Stimulated activated CD4-positive, alpha-beta T cell treated with anti-CD3 and anti-CD28 coated beads, Interleukin-15, amount 100 ng/mL, for 24 hours (primary cell): Measurements from ENCODE around the gene WDR38.
"Not testable (repeated sequence)": the region's sequence is repeated elsewhere in the genome, so short reads cannot be mapped to it uniquely, and the experiment has no call there.

Source experiments
- DNase-seq: peaks from one replicate; pipeline ENCODE4 v3.0.0-alpha.2; 2020

Gene WDR38

GRCh38 chr9:124835026-124835557 is 18.2 kb upstream of the WDR38 start:
- no peak for DNase-seq

DNA sequence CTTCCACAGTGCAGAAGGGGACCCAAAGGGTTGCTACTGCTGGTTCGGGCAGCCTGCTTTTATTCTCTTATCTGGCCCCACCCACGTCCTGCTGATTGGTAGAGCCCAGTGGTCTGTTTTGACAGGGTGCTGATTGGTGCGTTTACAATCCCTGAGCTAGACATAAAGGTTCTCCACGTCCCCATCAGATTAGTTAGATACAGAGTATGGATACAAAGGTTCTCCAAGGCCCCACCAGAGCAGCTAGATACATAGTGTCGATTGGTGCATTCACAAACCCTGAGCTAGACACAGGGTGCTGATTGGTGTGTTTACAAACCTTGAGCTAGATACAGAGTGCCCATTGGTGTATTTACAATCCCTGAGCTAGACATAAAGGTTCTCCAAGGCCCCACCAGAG is 15.1 kb upstream of the WDR38 start:
- not testable (repeated sequence) for DNase-seq

DNA sequence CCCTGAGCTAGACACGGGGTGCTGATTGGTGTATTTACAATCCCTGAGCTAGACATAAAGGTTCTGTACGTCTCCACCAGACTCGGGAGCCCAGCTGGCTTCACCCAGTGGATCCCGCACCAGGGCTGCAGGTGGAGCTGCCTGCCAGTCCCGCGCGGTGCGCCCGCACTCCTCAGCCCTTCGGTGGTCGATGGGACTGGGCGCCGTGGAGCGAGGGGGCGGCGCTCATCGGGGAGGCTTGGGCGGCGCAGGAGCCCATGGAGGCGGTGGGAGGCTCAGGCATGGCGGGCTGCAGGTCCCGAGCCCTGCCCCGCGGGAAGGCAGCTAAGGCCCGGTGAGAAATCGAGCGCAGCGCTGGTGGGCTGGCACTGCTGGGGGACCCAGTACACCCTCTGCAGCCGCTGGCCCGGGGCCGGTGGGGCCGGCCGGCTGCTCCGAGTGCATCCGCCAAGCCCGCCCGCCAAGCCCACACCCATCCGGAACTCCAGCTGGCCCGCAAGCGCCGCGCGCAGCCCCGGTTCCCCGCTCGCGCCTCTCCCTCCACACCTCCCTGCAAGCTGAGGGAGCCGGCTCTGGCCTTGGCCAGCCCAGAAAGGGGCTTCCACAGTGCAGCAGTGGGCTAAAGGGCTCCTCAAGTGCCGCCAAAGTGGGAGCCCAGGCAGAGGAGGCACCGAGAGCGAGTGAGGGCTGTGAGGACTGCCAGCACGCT is 14.5 kb upstream of the WDR38 start:
- DNase-seq, result not testable (repeated sequence)

DNA sequence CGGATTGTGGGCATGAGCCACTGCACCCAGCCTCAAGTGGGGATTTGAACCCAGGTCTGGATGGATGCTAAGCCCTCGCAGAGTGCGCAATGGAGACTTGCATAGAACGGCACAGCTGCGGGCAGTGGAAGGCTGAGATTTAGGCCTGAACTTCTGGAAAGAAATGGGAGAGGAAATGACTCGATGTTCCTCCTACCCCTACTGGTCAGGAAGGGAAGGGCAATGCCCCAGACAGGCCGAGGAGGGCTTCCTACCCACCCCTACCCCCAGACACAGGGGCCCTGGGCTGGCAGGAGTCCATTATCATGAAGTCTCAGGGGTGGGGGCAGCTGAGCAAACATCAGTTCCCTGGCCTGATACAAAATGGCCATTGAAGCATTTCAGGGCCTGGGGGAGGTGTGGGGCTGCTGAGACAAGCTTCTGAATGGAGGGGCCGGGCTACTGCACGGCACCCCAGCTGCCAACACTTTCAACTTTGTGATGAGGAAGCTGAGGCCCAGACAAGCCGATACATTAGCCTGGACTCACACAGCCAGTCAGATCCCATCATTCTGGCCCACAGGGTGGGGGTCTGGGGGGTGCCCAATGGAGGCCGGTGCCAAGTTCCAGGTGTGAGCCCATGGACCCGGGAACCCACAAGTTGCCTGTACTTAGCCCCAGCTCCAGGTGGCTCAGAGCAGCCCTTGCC is 13.5 kb upstream of the WDR38 start:
- no peak for DNase-seq

GRCh38 chr9:124840300-124840833 is 12.9 kb upstream of the WDR38 start:
- DNase-seq, result no peak

GRCh38 chr9:124841075-124841821 is 12.0 kb upstream of the WDR38 start:
- no peak for DNase-seq

DNA sequence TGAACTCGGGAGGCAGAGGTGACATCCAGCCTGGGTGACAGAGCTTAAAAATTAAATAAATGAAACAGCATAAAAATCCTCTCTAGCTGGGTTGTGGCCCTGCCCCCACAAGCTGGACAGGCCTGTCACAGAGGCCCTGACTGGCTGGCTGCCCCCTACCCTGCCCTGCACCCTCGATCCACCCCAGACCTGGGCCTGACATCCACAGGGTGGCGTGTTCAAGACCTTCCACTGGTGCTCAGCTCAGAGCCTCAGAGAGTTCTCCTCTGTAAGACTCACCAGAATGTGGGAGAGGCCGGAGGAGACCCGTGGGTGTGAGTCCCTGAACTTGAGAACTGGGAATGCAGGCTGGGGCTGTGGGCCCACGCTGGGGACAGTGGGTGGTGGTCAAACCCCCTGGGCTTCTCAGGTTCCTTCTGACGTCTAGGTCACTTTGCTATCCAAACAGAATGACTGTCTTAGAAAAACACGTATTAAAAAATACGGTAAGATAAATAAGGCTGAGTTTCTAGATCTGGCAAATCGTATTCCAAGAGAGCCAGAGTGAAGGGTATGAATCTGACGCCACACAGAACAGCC is 9.7 kb upstream of the WDR38 start:
- no peak for DNase-seq

DNA sequence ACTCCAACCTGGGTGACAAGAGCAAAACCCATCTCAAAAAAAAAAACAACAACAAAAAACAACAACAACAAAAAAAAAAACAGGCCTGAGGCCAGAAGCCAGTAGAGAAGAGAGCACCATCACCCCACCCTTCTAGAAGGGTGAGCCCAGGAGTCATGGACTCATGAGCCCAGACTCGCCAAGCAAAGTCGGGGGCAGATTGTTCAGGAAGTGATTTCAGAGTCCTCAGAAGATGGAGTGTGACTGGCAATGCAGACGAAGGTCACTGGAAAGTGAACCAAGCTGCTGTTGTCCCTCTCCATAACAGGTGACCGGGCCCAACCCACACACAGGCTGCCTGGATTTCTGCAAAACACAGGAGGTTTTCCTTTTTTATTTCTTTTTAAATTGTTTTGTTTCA is 9.0 kb upstream of the WDR38 start:
- DNase-seq, result no peak

DNA sequence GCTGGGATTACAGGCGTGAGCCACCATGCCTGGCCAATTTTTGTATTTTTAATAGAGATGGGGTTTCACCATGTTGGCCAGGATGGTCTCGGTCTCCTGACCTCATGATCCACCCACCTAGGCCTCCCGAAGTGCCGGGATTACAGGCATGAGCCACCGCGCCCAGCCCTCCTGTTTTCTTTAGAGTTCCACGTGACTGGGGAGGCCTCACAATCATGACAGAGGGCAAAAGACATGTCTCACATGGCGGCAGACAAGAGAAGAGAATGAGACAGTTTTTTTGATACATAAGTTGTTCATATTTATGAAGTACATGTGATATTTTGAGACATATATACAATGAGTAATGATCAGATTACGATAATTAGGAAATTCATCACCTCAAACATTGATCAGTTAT is 6.8 kb upstream of the WDR38 start:
- DNase-seq, result not testable (repeated sequence)

GRCh38 chr9:124846969-124847368 is 6.3 kb upstream of the WDR38 start:
- no peak for DNase-seq

DNA sequence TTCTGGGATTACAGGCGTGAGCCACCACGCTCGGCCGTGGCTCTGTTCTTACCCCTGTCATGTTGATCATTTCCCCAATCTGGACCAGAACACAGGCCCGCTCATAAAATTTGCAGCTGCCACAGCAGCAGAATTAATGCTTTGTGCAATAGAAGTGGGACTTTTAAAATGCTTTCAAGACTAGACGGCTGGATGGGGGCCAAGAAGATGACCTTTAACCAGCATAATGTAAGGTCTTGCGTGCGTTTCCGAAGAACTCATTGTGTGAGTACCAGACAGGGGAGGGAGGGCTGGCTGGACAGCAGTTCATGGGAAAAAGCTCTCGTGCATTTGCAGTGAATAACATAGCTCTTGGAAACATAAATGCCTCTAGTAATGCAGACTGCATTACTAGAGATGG is 3.5 kb upstream of the WDR38 start:
- DNase-seq, result no peak

DNA sequence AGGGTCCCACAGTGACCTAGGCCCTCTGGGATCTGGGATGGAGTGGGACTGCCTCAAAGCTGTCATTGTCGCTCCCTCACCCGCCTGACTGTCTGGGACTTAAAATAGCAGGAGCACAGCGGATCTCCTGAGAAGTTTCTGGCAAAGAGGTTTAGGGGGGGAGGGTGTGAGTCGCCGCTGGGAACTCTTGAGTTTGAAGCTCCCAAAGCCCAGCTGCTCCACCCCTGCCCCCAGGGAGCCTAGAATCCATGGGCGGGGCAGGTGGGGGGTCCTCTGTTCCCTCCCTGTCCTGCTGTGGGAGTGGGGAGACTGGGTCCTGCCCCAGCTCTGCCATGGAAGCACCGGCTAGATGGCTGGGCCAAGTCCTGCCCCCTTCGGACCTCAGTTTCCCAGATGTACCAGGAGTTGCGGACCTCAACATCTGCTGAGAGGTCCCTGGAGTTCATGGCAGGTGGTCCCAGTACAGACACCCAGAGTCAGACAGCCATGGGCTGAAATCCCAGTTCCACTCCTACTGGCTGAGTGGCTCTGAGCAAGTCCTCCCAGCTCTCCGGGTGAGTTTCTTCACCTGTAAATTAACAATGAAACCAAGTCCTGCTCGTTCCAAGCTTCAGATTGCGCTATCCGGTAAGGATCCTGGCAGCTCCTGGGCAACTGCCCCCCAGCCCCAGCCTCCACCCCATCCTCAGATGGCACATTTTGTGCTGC is 985 bp upstream of the WDR38 start:
- no peak for DNase-seq

GRCh38 chr9:124853605-124854143 is 414 bp downstream of the WDR38 start:
- DNase-seq, result no peak

GRCh38 chr9:124854161-124854560 is 901 bp downstream of the WDR38 start:
- DNase-seq, result no peak

DNA sequence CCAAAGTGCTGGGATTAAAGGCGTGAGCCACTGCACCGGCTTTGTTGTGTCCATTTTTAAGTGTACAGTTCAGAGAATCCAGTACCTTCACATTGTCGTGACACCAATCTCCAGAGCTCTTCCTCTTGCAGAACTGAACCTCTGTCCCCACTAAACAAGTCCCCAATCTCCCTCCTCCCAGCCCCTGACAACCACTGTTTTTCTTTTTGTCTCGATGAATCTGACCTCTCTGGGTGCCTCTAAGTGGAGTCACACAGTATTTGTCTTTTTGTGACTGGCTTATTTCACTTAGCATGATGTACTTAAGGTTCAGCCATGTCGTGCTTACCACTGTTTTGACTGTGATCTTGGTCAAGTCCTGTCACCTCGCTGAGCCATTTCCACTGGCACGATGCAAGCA is 1.6 kb downstream of the WDR38 start:
- DNase-seq, result no peak

- no peak for DNase-seq
Measured at GRCh38 chr9:124855566-124855943, 2.3 kb downstream of the WDR38 start.

DNA sequence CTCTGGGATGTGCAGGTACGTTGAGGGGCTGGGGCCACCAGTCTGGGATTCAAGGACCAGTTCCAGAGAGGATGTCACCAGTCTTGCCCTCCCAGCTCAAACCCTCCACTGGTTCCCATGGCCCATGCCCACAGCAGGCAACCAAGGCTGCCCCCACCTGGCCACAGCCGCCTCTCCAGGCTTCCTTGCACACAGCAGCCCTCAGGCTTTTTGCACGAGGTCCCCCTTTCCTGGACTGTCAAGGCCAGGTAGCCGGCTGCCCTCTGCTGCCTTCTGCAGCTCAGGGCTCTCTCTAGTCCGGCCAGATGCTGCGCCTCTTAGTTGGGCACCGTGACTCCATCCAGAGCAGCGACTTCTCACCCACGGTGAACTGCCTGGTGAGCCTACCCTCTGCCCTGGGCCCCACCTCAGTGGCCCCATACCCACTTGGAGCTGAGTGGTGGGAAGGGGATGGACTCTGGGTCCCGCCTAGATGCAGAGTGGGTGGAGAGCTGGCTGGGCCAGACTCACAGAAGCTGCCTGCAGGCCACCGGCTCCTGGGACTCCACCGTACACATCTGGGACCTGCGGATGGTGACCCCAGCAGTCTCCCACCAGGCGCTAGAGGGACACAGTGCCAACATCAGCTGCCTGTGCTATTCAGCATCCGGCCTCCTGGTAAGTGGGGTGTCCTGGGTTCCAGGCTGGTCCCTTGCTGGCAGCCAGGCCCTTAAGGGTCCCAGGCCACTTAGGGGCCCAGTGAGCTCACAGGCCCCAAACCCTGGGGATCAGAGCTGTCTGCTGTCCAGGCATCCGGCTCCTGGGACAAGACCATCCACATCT is 2.9 kb downstream of the WDR38 start:
- DNase-seq, result peak; percentile 65

- no peak for DNase-seq
Measured at GRCh38 chr9:124857533-124858162, 4.4 kb downstream of the WDR38 start.

- DNase-seq, result no peak
Measured at GRCh38 chr9:124858330-124859046, 5.2 kb downstream of the WDR38 start.
